Mesenchymal stem cell (in vitro differentiated cells and primary cell): ENCODE data around the gene MRPL27.
"Not testable (repeated sequence)": the region's sequence is repeated elsewhere in the genome, so short reads cannot be mapped to it uniquely, and the experiment has no call there.

Experiments
- DNase-seq: peaks from one replicate; pipeline ENCODE4 v3.0.0-alpha.2; 2013
- H2AFZ ChIP-seq: one replicate; pipeline ENCODE4 v1.6.1; 2013; ENCODE audit warnings: low read depth, mild to moderate bottlenecking, control low read depth, inconsistent platforms, low read length, moderate library complexity
- H2AK5ac ChIP-seq: 2 replicates; pipeline ENCODE4 v1.6.1; 2013; ENCODE audit warnings: low read length, moderate library complexity, mild to moderate bottlenecking, inconsistent platforms; ENCODE audit not compliant: severe bottlenecking
- H2BK120ac ChIP-seq: one replicate; pipeline ENCODE4 v1.6.1; 2013; ENCODE audit warnings: low read depth, mild to moderate bottlenecking, inconsistent platforms, low read length, moderate library complexity
- H2BK12ac ChIP-seq, 2 experiments: one replicate each; pipeline ENCODE4 v1.6.1; 2013; ENCODE audit warnings: inconsistent platforms in 2 of 2, low read length in 2 of 2, mild to moderate bottlenecking in 2 of 2, moderate library complexity in 2 of 2, control low read depth in 1 of 2
- H2BK15ac ChIP-seq: one replicate; pipeline ENCODE4 v1.6.1; 2013; ENCODE audit warnings: mild to moderate bottlenecking, low read depth, inconsistent platforms; ENCODE audit not compliant: poor library complexity, severe bottlenecking
- H2BK5ac ChIP-seq: 2 replicates; pipeline ENCODE4 v1.6.1; 2013; ENCODE audit warnings: low read depth, mild to moderate bottlenecking, low read length, control low read depth, inconsistent platforms; ENCODE audit not compliant: poor library complexity, severe bottlenecking
- H3K14ac ChIP-seq, 2 experiments: one replicate each; pipeline ENCODE4 v1.6.1; 2013; ENCODE audit warnings: inconsistent platforms in 2 of 2, low read length in 2 of 2, control low read depth in 1 of 2, mild to moderate bottlenecking in 1 of 2, moderate library complexity in 1 of 2
- H3K18ac ChIP-seq, 2 experiments: one replicate each; pipeline ENCODE4 v1.6.1; 2013; ENCODE audit warnings: inconsistent platforms in 2 of 2, low read length in 2 of 2, control low read depth in 1 of 2, low read depth in 1 of 2, mild to moderate bottlenecking in 1 of 2
- H3K23ac ChIP-seq, 2 experiments: one replicate each; pipeline ENCODE4 v1.6.1; 2013; ENCODE audit warnings: inconsistent platforms in 2 of 2, low read length in 2 of 2, mild to moderate bottlenecking in 2 of 2, moderate library complexity in 2 of 2, control low read depth in 1 of 2
- H3K27ac ChIP-seq: 2 replicates; pipeline ENCODE4 v1.5.1; 2013; ENCODE audit warnings: mild to moderate bottlenecking, moderate library complexity, low read length, control low read depth, inconsistent platforms; ENCODE audit not compliant: poor library complexity, severe bottlenecking
- H3K27me3 ChIP-seq, 2 experiments: 2 replicates each; pipeline versions ENCODE4 v1.6.1 to v1.7.0; 2013; ENCODE audit warnings: low read length in 2 of 2, mild to moderate bottlenecking in 2 of 2, moderate library complexity in 2 of 2, control low read depth in 1 of 2, inconsistent platforms in 1 of 2; ENCODE audit not compliant: control insufficient read depth in 1 of 2, insufficient read depth in 1 of 2
- H3K36me3 ChIP-seq, 2 experiments: 2 replicates each; pipeline versions ENCODE4 v1.6.1 to v1.7.0; 2013; ENCODE audit warnings: low read length in 2 of 2, control low read depth in 1 of 2, inconsistent platforms in 1 of 2, low read depth in 1 of 2, mild to moderate bottlenecking in 1 of 2; ENCODE audit not compliant: insufficient read depth in 2 of 2, control insufficient read depth in 1 of 2
- H3K4ac ChIP-seq, 2 experiments: one replicate each; pipeline ENCODE4 v1.6.1; 2013; ENCODE audit warnings: inconsistent platforms in 2 of 2, low read length in 2 of 2, mild to moderate bottlenecking in 2 of 2, moderate library complexity in 2 of 2, control low read depth in 1 of 2, low read depth in 1 of 2
- H3K4me1 ChIP-seq: 2 replicates; pipeline ENCODE4 v1.6.1; 2013; ENCODE audit warnings: low read depth, low read length, control low read depth; ENCODE audit not compliant: control insufficient read depth, insufficient read depth
- H3K4me2 ChIP-seq: 2 replicates; pipeline ENCODE4 v1.6.1; 2013; ENCODE audit warnings: low read length, mild to moderate bottlenecking, inconsistent platforms; ENCODE audit not compliant: poor library complexity, severe bottlenecking
- H3K4me3 ChIP-seq, 2 experiments: 2 replicates each; pipeline versions ENCODE4 v1.5.1 to v1.7.0; 2013; ENCODE audit warnings: low read length in 2 of 2, mild to moderate bottlenecking in 2 of 2, control low read depth in 1 of 2, low read depth in 1 of 2; ENCODE audit not compliant: insufficient read depth in 1 of 2
- H3K79me1 ChIP-seq: replicated peaks from 2 replicates; pipeline ENCODE4 v1.6.1; 2013; ENCODE audit warnings: mild to moderate bottlenecking, control low read depth, low read length, inconsistent platforms; ENCODE audit not compliant: poor library complexity, severe bottlenecking
- H3K9ac ChIP-seq: 2 replicates; pipeline ENCODE4 v1.7.0; 2013; ENCODE audit warnings: mild to moderate bottlenecking, low read length, moderate library complexity
- H3K9me3 ChIP-seq: 2 replicates; pipeline ENCODE4 v1.7.0; 2013; ENCODE audit warnings: mild to moderate bottlenecking, low read length; ENCODE audit not compliant: control insufficient read depth
- H4K8ac ChIP-seq: one replicate; pipeline ENCODE4 v1.6.1; 2013; ENCODE audit warnings: inconsistent platforms, mild to moderate bottlenecking, low read length, moderate library complexity
- H4K91ac ChIP-seq: one replicate; pipeline ENCODE4 v1.6.1; 2013; ENCODE audit warnings: mild to moderate bottlenecking, low read length, inconsistent platforms
- WGBS: methylation state at CpG from one replicate; pipeline ENCODE4 v1.1.7; 2013; ENCODE audit warnings: mixed read lengths; 5-methylcytosine and 5-hydroxymethylcytosine counted together

The MRPL27 gene

DNA sequence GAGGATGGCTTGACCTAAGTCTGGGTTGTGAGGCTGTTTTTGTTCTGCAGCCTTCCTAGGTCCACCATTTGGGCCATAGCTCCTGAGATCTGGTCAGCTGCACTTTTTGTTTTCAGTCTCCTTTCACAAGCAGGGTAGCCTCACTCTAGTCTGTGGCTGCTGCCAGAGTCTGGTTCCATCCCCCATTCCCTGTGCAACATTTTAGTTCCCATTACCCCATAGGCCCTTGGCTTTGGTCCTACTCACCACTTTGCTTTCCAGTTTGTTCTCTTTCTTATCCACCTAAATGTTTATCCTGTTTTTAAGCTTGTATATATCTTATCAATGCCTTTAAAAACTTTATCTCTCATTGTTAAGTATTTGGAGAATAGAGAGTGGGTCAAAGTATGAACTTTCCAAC is 33.6 kb downstream of the MRPL27 start:
- H2BK15ac ChIP-seq, result no peak overlapping the region
- H2AFZ ChIP-seq, result no peak overlapping the region
- H3K9me3 ChIP-seq, result peaks cover 9% of the 10 kb centered on the region
- DNase-seq, result no peak
- H3K18ac ChIP-seq, result no peak overlapping the region
- H3K27me3 ChIP-seq, result no peaks in the 10 kb centered on the region
- H3K4me1 ChIP-seq, result no peaks in the 10 kb centered on the region
- H3K4ac ChIP-seq, result no peak overlapping the region
- H3K14ac ChIP-seq, result no peak overlapping the region
- H4K8ac ChIP-seq, result no peak overlapping the region
- H3K27ac ChIP-seq, result no peak overlapping the region
- no peak overlapping the region for H3K4me3 ChIP-seq
- no peak overlapping the region for H2BK12ac ChIP-seq
- no peak overlapping the region for H4K91ac ChIP-seq
- H2BK5ac ChIP-seq, result no peak overlapping the region
- H3K36me3 ChIP-seq, result no peaks in the 10 kb centered on the region
- no peak overlapping the region for H2BK120ac ChIP-seq
- no peak overlapping the region for H3K4me2 ChIP-seq
- H2AK5ac ChIP-seq, result no peak overlapping the region
- no peak overlapping the region for H3K9ac ChIP-seq
- no peak overlapping the region for H3K23ac ChIP-seq
- H3K79me1 ChIP-seq, result no peaks in the 10 kb centered on the region

GRCh38 chr17:50338645-50339044 is 34.3 kb downstream of the MRPL27 start:
- Histone ChIP-seq H2BK120ac (no peak overlapping the region), H3K9ac (no peak overlapping the region), H3K4ac (no peak overlapping the region), H3K79me1 (no peaks in the 10 kb centered on the region), H3K18ac (no peak overlapping the region), H2AFZ (no peak overlapping the region), H3K4me3 (no peak overlapping the region), H3K4me1 (no peaks in the 10 kb centered on the region), H3K9me3 (peaks cover 9% of the 10 kb centered on the region), H3K14ac (no peak overlapping the region), H4K91ac (no peak overlapping the region), H3K4me2 (no peak overlapping the region), H2BK5ac (no peak overlapping the region), H3K27me3 (no peaks in the 10 kb centered on the region), H2BK12ac (no peak overlapping the region), H3K27ac (no peak overlapping the region), H2BK15ac (no peak overlapping the region), H2AK5ac (no peak overlapping the region), H3K23ac (no peak overlapping the region), H4K8ac (no peak overlapping the region), H3K36me3 (no peaks in the 10 kb centered on the region)
- DNase-seq, result no peak

GRCh38 chr17:50337956-50338355 is 35.0 kb downstream of the MRPL27 start:
- Histone ChIP-seq H2AFZ (no peak overlapping the region), H3K36me3 (no peaks in the 10 kb centered on the region), H2BK5ac (no peak overlapping the region), H4K8ac (no peak overlapping the region), H2AK5ac (no peak overlapping the region), H3K18ac (no peak overlapping the region), H3K4me1 (peaks cover 3% of the 10 kb centered on the region), H3K14ac (no peak overlapping the region), H2BK15ac (no peak overlapping the region), H3K27ac (no peak overlapping the region), H3K27me3 (no peaks in the 10 kb centered on the region), H3K79me1 (no peaks in the 10 kb centered on the region), H3K23ac (no peak overlapping the region), H3K9ac (no peak overlapping the region), H3K4me3 (no peak overlapping the region), H2BK120ac (no peak overlapping the region), H2BK12ac (no peak overlapping the region), H3K4ac (no peak overlapping the region), H3K9me3 (peaks cover 9% of the 10 kb centered on the region), H4K91ac (no peak overlapping the region), H3K4me2 (no peak overlapping the region)
- WGBS, result 100% methylated on average over 1 of the region's 2 CpGs
- no peak for DNase-seq

DNA sequence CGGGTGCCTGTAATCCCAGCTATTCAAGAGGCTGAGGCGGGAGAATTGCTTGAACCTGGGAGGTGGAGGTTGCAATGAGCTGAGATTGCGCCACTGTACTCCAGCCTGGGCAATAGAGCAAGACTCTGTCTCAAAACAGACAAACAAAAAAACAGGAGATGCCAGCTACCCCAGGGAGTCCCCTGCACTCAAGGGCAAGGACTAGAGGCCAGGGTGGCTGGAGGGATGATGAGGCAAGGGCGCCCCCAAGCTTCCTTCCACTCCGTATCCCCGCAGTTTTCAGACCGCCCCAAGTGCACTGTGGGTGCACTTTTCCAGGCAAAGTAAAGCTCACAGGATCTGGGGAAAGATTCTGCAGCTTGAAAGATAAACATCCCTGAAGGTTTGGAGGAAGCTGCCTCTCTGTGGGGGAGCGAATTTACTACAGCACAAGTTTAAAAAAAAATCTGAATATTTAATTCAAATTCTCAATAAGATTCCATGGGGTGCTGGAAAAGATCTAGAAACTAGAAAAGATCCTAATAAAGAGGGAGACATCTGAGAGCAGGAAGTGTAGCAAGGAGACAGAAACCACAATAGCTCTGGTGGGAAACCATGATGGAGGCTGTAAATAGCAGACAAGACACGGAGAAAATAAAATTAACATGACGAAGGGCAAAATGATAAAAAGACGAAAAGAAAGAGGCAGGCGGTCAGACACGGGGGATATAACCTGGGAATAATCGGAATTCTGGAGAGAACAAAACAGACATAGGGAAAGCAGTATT is 39.5 kb downstream of the MRPL27 start:
- not testable (repeated sequence) for H4K91ac ChIP-seq, H3K4me1 ChIP-seq, H2BK12ac ChIP-seq, H3K14ac ChIP-seq, H3K79me1 ChIP-seq, H2AK5ac ChIP-seq, H3K36me3 ChIP-seq, H2BK120ac ChIP-seq, H3K4me3 ChIP-seq, H2AFZ ChIP-seq, H3K4ac ChIP-seq, H3K18ac ChIP-seq, H3K27me3 ChIP-seq, H2BK5ac ChIP-seq, H3K9me3 ChIP-seq, H3K23ac ChIP-seq, H3K9ac ChIP-seq, H3K27ac ChIP-seq
- H2BK15ac ChIP-seq, result peak overlapping the region; percentile 39
- WGBS, result 73% methylated on average over 13 of the region's 14 CpGs
- peak overlapping the region; percentile 86 for H4K8ac ChIP-seq
- peak; percentile 20 for DNase-seq
- H3K4me2 ChIP-seq, result peak overlapping the region; percentile 20
